HG02610 (cell line): ENCODE results near the gene TOGARAM2.
"Not testable (repeated sequence)": the region's sequence is repeated elsewhere in the genome, so short reads cannot be mapped to it uniquely, and the experiment has no call there.

Source experiments
- ATAC-seq: cut with Tn5 transposase; IDR thresholded peaks from one replicate; pipeline ENCODE4 v1.9.1; 2021; ENCODE audit warnings: mild to moderate bottlenecking, moderate library complexity; ENCODE audit not compliant: unreplicated experiment

The TOGARAM2 gene

DNA sequence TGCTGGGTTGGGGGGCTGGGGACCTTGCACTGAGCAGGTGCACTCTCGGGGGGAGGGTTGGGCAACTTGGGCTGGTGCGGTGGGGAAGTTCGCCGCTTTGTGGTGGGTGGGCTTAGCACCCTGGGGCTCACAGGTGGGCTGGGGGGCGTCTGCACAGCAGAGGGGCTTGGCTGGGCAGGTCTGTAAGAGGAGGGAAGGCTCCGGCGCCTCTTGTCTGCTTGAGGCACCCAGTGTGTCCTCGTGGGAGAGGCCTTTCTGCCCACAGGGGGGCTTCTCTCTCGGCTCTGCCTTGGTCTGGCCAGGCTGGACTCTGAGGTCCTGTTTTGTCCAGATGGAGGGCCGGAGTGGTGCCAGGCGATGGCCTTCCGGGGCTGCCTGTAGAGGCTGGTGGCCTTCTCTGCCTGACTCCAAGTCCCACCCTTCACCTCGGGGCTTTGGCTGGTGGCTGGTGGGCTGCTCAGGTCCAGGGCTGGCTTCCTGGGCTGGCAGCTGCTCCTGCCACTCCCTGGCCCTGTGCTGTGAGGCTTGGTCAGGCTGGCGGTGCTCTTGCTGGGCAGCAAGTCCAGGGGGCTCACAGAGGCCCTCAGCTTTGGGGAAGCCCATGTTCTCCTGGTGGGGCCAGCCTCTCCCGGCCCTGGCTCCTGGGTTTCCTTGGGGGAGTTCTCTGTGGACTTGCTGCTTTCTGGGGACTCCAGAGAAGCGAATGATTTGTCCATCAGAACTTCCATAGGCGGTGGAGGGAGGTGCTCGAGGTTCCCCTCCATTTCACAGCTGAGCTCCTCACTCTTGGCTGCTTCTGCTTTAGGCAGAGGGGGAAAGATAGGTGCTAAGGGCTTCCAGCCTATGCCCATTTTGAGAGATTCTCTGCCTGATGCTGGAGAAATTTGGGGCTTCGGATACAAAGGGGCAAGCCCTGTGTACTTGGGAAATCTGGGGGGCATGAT, 90.2 kb downstream of the TOGARAM2 start:
- ATAC-seq: no peak

DNA sequence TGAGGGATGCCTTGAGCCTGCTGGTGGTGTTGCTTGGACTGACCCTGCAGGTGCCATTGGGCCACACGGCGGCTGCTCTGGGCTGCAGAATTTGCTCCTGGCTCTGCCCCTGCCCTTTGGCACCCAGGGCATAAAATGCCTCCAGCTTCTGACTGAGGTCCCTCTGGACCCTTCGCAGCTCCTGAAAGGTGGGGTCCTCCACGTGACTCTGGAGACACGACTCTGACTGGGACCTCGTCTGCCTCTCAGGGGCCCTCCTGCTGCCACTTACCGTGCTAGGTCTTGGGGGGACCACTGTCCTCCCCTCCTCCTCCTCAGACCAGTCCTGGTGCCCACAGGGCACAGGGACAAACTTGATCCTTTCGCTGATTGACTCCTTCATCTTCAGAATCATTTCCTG, 91.2 kb downstream of the TOGARAM2 start:
- ATAC-seq: no peak

DNA sequence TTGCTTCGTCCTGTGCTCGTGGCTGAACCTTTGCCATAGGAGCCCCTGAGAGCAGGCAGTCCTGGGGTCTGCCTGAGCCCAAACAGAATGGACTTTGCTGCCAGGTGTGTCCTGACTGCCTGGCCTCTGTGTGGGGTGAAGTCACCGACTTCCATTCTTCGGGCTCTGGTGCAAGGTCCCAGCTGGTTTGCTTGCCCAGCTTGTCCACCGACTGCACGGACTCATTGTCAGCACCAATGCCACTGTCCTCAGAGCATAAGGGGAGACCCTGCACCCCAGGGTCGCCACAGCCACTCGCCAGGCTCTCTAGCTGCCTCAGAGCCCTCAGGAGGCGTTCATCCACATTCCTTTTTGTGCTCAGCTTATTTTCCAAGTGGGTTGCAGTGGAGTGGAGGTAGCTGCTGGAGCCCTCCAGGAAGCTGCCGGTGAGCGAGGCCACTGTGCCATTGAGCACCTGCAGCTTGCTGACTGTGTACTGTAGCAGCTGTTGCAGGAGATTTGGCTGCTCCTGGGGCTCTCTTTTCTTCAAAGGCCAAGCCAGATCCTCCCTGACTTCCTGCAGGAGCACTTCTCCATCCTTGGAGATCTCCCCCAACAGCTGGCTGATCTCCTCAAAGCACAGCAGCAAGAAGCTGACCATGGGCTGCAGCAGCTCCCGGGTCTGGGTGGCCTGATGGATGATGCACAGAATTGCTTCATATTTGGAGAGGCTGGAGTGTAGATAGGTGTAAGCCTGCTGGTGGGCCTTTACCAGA, 92.0 kb downstream of the TOGARAM2 start:
- ATAC-seq: no peak

DNA sequence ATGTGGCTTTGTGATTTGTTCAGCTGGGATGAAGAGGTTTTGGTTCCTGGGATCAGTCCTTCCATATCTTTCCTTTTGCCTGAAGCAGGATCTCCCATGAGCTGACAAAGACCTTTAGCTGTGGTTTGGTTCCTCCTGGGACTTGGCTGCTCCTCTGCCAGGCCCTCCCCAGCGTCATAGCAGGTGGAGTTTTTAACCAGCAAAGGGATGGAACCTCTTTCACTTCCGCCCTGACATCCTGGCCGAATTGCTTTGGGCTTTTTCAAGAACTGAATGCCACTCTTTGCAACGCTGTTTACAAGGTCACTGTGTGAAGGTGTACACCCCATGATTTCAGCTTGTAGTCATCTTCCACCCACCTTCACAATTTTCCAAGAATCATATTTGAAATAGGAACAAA, 92.8 kb downstream of the TOGARAM2 start:
- no peak for ATAC-seq

DNA sequence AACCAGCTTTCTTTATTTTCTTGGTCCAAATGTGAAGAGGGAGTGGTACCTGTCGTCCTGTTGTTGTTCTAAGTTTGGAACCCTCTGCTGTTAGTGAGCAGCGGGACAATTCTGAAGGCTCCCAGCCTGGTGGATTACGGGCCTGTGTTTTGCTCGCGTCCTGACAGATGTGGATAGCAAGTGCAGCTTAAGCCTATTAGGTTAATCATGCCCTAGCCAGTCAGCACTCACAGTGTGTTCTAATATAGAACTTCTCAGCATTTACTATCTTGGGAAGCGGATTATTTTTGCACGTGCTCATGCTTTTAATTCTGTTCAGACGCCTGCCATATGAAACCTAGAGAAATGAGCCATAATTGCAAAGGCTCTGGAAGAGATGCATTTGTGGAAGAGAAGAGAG, 93.3 kb downstream of the TOGARAM2 start, which contains the start of gene PCARE:
TSS of gene PCARE (minus strand) at position 113 of the 400 bp plus-strand sequence. CDS start 262 bp downstream, outside the sequence.
- no peak for ATAC-seq

DNA sequence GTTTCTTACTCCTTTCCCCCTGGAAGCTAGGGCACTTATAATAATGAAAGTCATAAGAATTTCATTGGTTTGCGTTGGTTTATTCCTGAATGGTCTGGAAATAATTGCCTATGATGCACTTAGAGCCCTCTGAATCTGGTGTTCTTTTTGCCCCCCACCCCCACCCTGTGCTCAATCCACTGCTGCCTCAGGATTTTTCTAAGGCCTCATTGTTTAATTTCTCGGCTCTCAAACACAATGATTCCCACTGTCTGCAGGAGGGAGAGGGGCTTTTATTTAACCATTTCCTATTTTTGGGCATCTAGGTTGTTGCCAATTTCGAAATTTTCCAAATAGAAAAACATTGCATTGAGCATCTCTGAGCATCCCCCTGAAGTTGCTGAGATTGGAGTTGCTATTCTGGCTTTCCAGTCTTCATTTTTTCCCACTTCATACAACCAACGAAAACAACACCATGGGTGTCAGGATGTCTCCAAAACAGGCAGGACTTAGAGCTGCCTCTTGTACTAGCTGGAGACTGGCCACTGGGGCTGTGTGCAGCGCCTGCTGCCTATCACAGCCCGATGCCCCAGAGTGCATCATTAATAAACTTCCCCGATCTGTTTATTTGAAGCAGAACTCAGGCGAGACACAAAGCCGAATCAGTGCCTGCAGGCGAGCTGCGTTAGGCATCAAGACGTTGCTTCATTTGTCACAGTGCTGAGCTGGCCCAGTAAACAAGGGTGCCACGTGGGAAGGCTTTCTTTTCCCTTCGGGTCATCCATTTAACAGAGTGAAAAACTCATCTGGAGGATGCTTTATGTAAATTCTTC, 95.0 kb downstream of the TOGARAM2 start:
- no peak for ATAC-seq

DNA sequence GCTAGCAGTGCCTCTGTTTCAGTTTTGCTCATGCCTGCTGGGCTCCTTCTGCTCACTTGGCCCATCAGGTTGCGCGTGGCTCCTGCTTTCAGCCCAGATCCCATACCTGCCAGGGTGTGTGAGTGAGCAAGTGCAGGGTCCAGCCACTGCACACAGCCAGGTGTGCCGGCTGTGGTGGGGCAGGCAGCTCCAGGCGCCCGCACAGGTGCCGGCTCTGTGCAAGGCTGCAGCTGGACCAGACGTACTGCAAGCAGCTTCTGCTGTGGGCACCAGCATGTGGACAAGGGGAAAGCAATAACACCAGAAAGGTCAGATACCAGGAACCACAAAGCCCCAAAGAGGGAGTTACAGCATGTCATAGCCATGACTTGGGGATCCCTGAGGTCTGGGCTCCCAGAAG, 98.8 kb downstream of the TOGARAM2 start:
- ATAC-seq: no peak

DNA sequence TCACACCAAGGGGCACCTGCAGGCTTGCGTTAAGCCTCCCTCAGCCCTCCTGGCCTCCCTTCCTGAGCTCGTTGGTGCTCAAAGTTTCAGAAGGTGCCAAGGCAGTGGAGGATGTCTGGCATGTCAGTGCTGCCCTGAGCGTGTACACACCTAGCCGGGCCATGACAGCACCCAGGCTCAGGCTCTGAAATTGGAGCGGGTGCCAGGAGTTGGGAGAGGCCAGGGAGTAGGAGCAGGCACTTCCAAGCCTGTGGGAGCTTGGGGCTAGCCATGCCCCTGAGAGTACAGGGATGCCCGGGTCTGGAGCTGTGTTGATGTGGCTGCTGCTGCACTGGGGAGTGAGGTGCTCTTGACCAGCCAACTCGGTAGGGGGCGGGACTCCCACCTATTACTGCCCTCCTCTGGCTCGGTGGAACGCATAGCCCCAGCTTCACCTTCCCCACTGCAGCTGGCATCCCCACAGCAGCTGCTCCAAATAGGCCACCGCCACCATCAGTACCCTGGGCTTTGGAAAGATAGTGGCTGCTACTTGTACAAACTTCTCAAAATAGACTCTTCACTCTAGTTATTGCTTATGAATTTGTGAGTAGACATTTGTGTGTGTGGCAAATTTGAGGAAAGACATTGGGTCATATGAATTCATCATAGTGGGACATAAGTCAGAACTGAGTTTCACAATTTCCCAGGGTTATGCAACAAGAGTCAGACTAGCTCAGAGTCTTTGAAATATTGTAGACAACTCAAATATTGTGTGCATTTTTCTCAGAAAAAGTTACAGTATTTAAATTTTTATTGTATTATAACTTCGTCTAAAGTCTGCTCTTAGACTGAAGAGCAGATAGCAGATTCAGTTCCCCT, 100.0 kb downstream of the TOGARAM2 start:
- no peak for ATAC-seq

DNA sequence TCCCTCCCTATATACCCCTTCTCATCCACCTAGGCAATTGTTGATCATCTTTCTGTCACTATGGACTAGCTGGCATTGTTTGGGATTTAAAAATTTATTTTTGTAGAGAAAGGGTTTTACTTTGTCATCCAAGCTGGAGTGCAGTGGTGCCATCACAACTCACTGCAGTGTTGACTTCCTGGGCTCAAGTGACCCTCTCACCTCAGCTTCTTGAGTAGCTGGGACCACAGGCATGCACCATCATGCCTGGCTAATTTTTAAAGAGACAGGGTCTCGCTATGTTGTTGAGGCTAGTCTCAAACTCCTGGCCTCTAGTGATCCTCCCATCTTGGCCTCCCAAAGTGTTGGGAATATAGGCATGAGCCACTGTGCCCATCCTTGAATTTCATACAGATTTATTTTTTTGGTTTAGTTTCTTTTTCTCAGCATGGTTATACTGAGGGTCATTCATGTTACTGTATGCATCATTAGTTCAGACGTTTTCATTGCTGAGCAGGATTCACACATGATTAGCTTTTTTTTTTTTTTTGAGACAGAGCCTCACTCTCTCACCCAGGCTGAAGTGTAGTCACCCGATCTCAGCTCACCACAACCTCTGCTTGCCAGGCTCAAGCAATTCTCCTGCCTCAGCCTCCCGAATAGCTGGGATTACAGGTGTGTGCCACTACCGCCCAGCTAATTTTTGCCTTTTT, 101.9 kb downstream of the TOGARAM2 start:
- ATAC-seq: peak; percentile 79

DNA sequence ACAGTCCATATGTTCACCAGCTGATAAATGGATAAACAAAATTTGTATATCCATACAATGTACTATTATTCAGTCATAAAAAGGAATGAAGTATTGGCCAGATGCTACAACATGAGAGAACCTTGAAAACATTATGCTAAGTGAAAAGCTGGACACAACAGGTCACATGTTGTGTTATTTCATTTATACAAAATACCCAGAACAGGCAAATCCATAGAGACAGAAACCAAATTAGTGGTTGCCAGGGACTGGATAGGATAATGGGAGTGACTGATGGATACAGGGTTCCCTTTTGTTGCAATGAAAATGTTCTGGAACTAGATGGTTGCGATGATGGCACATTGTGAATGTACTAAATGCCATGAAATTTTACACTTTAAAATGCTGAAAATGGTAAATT, 103.5 kb downstream of the TOGARAM2 start:
- ATAC-seq: no peak

DNA sequence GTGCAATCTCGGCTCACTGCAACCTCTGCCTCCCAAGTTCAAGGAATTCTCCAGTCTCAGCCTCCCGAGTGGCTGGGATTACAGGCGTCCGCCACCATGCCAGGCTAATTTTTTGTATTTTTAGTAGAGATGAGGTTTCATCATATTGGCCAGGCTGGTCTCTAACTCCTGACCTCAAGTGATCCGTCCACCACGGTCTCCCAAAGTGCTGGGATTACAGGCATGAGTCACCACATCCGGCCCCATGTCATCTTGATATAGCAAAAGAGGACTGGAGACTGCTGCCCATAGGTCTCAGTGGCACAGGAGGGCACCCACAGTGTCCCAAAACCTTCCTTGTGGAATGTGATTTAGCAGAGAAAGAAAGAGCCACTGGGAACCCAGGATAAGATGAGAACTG, 109.2 kb downstream of the TOGARAM2 start:
- ATAC-seq: not testable (repeated sequence)

DNA sequence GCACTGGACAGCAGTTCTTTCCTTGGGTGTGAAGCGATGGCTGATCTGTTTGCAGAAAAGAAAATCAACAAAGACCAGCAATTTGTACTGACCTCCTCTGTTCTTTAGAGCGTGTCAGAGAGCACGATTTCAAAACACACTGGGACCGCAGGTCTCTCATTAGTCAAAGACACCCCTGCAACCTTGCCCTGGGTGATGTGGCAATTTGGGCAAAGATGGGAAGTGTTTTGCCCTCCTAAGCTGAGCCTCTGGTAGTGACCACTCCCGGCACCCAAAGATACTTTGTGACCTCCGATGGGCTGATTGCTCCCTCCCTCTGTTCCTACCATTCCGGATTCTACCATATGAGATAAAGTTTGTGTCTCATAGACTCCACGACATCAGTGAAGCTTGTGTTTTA, 115.9 kb downstream of the TOGARAM2 start:
- no peak for ATAC-seq

DNA sequence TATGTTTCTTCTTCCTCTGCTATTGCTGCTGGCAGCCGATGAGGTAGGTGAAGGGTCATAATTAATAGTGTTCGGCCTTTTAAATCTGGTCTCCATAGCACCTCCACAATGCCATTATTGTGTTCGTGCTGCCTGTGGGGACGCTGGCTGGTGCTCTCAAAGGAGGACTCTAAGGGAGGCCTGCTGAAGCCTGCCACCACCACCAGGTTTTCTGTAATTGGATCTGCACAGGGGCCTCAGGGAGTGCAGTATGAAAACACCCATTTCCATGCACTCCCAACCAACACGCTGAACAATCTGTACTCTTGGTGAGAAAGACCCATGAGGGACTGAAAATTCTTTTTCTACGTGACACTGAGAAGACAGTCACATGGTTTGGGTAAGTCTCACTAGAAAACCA, 116.5 kb downstream of the TOGARAM2 start:
- ATAC-seq: no peak

DNA sequence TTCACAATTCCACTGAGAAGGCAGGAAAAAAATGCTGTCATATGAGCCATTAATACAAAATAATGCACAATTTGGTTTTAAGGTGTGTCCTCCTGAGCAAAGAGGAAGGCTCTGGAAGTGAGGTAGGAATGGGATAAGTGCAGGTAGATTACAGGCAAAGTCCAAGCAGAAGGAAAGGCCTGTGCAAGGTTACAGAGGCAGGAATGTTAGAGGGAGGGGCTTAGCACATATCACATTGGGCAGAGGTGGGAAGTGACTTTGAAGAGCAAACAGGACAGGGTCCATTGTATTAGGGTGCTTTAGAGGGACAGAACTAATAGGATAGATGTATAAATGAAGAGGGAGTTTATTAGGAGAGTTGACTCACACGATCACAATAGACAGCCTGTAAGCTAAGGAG, 119.5 kb downstream of the TOGARAM2 start:
- no peak for ATAC-seq
